Measurements from ENCODE around the gene BEND6. TPM values are rescaled to one million over a fixed set of nuclear protein-coding genes. Genes with fewer than 3 reads are reported as not detected.

BEND6 gene
- total RNA-seq, 1 donor from 2014 or later = 0.38 TPM

DNA sequence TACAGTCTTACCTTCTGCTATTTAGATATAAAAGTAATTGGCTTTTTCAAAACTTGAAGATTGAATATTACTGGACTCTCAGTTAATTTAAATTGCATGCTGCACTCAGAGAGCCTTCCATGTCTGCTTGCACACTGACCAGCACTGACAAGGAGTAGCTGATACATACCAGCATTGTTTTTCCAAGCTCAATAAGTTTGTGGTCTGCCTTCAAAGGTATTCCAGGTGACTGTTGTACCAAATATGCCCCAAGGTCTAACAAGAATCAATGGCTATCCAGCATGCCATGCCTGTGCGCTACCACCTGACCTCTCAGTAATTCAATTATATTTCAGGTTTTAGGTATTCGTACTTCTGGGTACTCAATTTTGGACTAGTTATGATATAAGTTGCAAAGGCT lies 30.0 kb downstream of the BEND6 start:
- TF ChIP-seq, protein P1, sequence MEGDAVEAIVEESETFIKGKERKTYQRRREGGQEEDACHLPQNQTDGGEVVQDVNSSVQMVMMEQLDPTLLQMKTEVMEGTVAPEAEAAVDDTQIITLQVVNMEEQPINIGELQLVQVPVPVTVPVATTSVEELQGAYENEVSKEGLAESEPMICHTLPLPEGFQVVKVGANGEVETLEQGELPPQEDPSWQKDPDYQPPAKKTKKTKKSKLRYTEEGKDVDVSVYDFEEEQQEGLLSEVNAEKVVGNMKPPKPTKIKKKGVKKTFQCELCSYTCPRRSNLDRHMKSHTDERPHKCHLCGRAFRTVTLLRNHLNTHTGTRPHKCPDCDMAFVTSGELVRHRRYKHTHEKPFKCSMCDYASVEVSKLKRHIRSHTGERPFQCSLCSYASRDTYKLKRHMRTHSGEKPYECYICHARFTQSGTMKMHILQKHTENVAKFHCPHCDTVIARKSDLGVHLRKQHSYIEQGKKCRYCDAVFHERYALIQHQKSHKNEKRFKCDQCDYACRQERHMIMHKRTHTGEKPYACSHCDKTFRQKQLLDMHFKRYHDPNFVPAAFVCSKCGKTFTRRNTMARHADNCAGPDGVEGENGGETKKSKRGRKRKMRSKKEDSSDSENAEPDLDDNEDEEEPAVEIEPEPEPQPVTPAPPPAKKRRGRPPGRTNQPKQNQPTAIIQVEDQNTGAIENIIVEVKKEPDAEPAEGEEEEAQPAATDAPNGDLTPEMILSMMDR (IDR thresholded peaks at IDR 0.05; ENCODE audit: borderline replicate concordance) = no peak
- Histone ChIP-seq H3K4me1 (no peaks in the 10 kb centered on the region), H3K36me3 (no peaks in the 10 kb centered on the region), H3K9me3 (replicated peaks) (no peaks in the 10 kb centered on the region), H3K27me3 (ENCODE audit: low read depth) (peaks cover 9% of the 10 kb centered on the region), H3K4me3 (no peak overlapping the region), H3K27ac (replicated peaks) (no peak overlapping the region)
- no peak for DNase-seq
- intact Hi-C loops (cut with micrococcal nuclease) = no loop called here

DNA sequence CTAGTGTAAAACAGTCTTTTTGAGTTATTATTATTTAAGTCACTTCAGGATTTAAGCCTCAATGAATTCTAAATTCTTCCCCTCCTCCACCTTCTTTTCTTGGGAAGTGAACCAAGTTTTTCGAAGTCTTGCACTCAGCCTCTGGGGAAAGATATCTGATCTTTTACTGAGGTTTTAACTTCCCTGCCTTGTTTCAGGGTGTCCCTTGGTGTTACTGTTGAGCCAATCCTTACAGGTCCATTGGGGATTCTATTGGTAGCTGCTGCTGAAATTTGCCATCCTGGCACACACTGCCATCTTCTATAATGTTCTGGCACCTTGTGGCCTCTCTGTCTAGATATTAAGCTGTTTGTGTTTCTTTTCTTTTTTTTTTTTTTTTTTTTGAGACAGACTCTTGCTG lies 31.7 kb downstream of the BEND6 start:
- H3K27me3 ChIP-seq (ENCODE audit: low read depth) = peaks cover 21% of the 10 kb centered on the region
- H3K27ac ChIP-seq (replicated peaks) = no peak overlapping the region
- H3K9me3 ChIP-seq (replicated peaks) = no peaks in the 10 kb centered on the region
- DNase-seq = no peak
- no peak overlapping the region for H3K4me3 ChIP-seq
- H3K36me3 ChIP-seq = no peaks in the 10 kb centered on the region
- TF ChIP-seq, protein P1 (IDR thresholded peaks at IDR 0.05; ENCODE audit: borderline replicate concordance) = no peak
- intact Hi-C loops (cut with micrococcal nuclease) = no loop called here
- H3K4me1 ChIP-seq = no peaks in the 10 kb centered on the region

DNA sequence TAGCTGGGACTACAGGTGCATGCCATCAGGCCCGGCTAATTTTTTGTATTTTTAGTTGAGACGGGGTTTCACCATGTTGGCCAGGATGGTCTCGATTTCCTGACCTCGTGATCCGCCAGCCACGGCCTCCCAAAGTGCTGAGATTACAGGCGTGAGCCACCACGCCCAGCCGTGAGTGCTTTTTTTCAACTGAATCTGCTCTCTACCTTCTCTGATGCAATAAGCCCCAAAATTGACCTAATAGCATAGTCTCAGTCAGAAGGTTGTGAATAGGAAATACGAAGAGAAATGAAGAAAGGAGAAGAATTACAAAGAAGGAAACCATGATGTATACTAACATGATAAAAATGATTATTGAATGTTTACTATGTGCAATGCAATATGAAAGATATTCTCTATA lies 33.2 kb downstream of the BEND6 start:
- TF ChIP-seq, protein P1 (IDR thresholded peaks at IDR 0.05; ENCODE audit: borderline replicate concordance) = no peak
- Histone ChIP-seq H3K36me3 (no peaks in the 10 kb centered on the region), H3K4me1 (no peaks in the 10 kb centered on the region), H3K4me3 (no peak overlapping the region), H3K9me3 (replicated peaks) (no peaks in the 10 kb centered on the region), H3K27me3 (ENCODE audit: low read depth) (peaks cover 22% of the 10 kb centered on the region), H3K27ac (replicated peaks) (no peak overlapping the region)
- DNase-seq = no peak
- intact Hi-C loops (cut with micrococcal nuclease) = no loop called here

DNA sequence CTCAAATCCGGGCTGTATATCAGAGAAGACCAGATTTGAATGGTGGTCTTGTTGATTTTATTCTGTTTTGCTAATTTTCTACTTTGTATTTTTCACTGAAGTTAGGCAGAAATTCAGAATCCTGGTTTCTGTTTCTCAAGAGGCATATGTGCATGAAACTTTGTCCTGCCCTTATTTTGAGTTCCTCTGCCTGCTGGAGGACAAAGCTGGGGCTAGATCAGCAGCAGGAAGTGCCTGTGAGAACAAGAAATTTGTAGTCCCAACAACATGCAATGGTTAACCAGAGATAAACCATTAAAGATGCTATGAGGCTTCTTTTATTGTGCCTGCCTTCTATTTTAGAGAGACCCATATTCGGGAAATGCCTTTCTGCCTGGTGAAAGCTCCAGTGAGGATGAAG lies 37.1 kb downstream of the BEND6 start:
- TF ChIP-seq, protein P1 (IDR thresholded peaks at IDR 0.05; ENCODE audit: borderline replicate concordance) = no peak
- H3K27ac ChIP-seq (replicated peaks) = no peak overlapping the region
- H3K36me3 ChIP-seq = no peaks in the 10 kb centered on the region
- H3K9me3 ChIP-seq (replicated peaks) = no peaks in the 10 kb centered on the region
- intact Hi-C loops (cut with micrococcal nuclease) = no loop called here
- no peaks in the 10 kb centered on the region for H3K4me1 ChIP-seq
- no peak overlapping the region for H3K4me3 ChIP-seq
- DNase-seq = no peak
- H3K27me3 ChIP-seq (ENCODE audit: low read depth) = peaks cover 25% of the 10 kb centered on the region

DNA sequence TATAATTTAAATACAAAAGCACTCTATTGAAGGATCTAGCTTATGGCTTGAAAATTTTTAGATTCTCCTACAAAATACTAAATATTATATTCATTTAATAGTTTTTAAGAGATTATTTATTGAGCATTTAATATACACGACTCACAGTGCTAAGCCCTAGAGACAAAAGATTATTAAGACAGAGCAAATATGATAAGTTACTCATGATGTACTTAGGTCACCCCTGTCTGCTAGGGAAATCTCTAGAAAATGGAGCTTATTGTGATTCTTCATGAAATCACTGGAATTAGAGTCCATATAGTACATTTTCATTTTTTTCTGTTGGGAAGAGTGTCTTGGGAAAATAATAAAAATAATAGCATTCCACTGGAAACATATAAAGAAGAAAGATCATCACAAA lies 37.8 kb downstream of the BEND6 start:
- TF ChIP-seq, protein P1 (IDR thresholded peaks at IDR 0.05; ENCODE audit: borderline replicate concordance) = no peak
- intact Hi-C loops (cut with micrococcal nuclease) = no loop called here
- DNase-seq = no peak
- Histone ChIP-seq H3K27me3 (ENCODE audit: low read depth) (peaks cover 25% of the 10 kb centered on the region), H3K27ac (replicated peaks) (no peak overlapping the region), H3K4me1 (no peaks in the 10 kb centered on the region), H3K4me3 (no peak overlapping the region), H3K9me3 (replicated peaks) (peaks cover under 1% of the 10 kb centered on the region), H3K36me3 (no peaks in the 10 kb centered on the region)
